Glomerular visceral epithelial cell (primary cell): ENCODE measurements around the gene SGSH.
A peak's percentile ranks its signal among the peaks of the same experiment; 100 is the strongest.

Source experiments
- DNase-seq: peaks from one replicate; pipeline ENCODE4 v3.0.0-alpha.2; 2016; ENCODE audit errors: extremely low spot score

SGSH gene

GRCh38 chr17:80183581-80184422 is 36.3 kb downstream of the SGSH start:
- no peak for DNase-seq

- DNase-seq, result no peak
Measured at GRCh38 chr17:80182845-80183223, 37.3 kb downstream of the SGSH start.

DNA sequence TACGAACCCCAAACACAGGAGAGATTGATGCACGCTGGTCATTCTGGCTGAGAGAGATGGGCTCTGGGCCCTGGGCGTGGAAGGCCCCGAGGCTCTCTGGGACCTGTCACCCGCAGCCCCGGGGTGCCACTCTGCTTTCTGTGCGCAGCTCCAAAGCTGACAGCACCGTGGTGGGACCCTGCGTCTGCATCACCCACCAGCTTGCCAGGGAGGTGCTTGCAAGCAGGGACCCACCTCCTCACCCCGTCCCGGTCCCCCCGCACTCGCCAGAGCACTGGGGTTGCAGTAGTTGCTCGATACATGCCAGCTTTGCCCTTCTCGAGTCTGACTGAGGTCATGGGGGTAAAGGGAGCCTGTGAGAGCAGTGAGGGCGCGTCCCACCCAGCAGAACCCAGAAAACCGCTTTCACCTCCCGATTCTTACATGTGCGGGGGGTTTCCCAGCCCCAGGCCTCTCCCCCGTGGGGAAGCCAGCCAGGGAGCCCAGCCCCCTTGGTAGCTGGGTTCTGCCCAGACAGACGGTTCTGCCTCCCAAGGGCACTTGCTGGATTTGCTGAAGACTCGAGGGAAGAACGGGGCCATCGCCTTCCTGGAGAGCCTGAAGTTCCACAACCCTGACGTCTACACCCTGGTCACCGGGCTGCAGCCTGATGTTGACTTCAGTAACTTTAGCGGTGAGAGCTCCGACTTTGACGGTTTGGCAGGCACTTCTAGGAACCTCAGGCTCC is 37.9 kb downstream of the SGSH start:
- DNase-seq, result no peak

DNA sequence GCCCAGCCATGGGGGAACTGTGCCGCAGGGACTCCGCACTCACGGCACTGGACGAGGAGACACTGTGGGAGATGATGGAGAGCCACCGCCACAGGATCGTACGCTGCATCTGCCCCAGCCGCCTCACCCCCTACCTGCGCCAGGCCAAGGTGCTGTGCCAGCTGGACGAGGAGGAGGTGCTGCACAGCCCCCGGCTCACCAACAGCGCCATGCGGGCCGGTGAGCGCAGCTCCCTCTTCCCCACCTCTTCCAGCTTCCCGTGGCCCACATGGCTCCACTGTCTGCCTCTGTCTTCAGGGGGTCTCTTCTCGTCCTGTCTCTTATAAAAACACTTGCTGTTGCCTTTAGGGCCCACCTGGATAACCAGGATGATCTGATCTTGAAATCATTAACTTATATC is 38.7 kb downstream of the SGSH start:
- DNase-seq, result no peak

DNA sequence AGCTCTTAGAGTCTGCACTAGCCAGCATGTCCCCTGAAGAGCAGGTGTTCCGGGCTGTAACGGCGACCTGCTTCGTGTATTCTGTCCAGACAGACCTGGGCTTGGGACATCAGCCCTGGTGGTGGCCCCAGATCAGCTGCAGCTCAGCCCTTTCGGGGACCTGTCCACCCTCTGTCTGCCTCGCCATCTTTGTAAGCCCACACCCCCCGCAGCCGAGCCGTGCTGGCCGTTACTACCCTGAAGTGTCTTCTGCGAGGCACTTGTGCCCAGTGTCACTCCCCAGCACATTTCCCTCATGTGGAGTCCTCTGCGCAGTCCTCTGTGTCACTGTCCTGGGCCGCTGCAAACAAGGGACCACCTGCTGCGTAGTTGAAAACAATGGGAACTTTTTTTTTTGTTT is 39.9 kb downstream of the SGSH start:
- no peak for DNase-seq

DNA sequence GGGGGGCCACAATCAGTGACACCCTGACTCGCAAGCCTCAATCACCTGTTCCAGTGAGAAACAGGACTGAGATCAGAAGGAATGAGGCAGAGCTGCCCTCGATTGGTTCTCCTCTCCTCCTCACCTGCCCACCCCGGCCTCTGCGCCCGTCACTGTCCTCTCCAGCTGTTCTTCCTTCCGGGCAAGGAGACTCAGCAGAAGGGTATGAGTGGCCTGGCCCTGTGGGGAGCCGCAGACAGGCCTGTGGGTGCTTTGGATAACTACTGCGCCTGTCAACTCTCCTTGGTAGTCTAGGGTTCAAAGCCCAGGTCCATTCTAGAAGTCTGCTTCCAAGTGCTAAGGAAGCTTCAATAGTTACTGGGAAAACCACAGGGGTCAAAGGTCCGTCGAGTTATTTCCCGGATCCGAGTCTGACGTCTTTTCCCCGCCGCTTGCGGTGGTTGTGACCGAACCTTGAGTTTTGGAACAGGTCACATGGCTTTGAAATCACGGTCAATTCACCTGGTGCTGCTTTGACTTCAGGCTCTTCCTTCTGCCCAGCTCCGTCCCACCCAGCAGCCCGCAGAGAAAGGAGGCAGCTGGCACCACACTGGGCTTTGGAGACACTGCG is 42.0 kb downstream of the SGSH start:
- DNase-seq, result no peak

GRCh38 chr17:80176757-80177156 is 43.4 kb downstream of the SGSH start:
- no peak for DNase-seq

DNA sequence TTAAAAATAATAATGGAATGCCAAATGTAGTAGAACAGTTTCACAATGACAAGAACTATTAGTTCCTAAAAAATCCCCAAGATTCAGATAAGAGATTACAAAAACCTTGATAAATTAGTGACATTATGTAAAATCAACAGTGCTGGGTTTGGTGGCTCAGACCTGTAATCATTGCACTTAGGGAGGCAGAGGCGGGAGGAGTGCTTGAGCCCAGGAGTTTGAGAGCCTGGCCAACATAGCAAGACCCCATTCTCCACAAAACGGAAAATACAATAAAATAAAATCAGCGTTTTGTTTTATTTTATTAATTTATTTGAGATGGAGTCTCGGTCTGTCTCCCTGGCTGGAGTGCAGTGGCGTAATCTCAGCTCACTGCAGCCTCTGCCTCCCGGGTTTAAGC is 46.2 kb downstream of the SGSH start:
- DNase-seq, result no peak

DNA sequence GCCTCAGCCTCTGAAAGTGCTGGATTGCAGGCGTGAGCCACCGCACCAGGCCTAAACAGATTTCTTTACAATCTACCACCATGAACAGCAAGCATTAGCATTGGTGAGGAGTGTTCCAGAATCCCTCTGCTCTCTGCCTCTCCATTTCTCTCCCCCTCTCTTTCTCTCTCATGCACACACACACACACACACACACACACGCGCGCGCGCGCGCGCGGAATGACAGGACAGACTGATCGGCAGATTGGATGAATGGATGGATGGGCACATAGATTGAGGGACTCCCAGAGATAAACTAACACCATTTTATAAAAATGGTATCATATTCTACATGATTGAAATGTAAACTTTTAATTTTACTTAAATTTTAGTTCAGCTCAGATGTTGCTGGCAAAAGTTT is 47.0 kb downstream of the SGSH start:
- DNase-seq, result no peak

DNA sequence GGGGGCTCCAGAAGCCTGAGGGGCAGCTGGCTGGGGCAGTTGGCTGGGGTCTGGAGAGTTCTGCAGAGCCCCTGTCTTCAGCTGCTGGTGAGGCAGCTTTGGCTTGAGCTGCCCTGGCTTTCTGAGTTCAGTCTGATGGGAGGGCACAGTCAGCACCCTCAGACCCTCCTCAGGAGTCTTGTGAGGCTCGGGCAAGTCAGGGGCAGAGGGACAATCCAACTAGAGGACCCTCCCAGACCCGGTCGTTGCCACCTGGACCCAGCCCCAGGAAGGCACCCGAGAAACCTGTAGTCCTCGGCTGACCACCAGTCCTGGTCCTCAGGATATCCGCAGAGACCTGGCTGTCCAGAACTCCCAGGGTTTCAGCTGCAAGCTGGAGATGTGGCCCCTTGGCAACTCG is 48.5 kb downstream of the SGSH start:
- no peak for DNase-seq

DNA sequence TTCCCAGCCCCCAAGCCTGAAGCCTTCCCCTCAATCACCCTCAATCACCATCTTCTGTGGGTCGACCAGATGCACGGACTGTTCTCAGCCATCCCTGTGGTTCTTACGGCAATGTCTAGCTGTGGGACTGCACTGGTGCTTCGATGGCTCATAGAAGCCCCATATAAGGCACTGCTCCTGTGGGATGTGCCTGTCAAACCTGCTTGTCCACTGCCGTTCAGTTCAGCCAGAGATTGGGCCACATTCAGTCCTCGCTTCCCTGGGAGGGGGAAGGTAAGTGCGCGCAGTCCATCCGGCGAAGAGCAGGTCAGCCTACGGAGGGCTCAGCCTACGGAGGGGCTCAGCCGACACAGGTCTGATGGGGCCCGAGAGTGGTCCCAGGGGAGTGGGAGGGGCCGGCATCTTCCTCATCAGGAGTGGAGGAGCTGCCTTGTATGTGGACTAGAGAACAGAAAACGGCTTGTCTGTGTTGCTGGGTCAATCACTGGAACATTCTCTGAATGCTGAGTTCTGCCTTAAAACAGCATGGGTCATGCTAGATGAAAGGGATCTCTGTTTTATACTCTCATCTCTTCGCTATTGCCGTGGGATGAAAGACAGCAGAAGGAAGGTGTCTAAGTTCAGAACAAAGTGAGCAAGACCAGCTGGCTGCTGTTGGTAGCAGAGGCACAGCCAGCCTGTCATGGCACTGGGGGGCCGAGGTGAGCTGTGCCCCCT is 50.2 kb downstream of the SGSH start, which contains the start of gene CARD14:
Gene CARD14, plus strand, starts transcription at position 247 of the 717 bp plus-strand sequence. CDS start 11,409 bp downstream, outside the sequence.
- no peak for DNase-seq

- no peak for DNase-seq
Measured at GRCh38 chr17:80169107-80169506, 51.0 kb downstream of the SGSH start.

DNA sequence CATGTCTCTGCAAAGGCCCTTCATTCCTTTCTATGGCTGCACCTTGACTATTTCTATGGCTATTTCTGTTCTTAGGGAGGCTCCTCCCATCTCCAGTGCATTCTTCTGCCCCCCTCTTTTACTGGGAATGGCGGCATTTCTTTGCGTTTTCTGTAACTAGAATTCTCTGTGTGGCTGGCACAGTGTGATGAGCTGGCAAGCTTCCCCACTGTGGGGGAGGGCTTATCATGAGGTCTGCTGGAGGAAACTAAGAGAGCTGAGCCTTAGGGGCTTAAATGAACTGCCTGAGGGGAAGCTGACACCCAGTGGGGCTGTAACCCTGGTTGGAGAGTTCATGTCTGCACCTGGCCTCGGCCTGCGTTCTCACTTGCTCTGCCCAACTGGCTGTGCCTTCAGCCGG is 51.8 kb downstream of the SGSH start:
- DNase-seq, result peak; percentile 9

- no peak for DNase-seq
Measured at GRCh38 chr17:80166446-80166845, 53.7 kb downstream of the SGSH start.

DNA sequence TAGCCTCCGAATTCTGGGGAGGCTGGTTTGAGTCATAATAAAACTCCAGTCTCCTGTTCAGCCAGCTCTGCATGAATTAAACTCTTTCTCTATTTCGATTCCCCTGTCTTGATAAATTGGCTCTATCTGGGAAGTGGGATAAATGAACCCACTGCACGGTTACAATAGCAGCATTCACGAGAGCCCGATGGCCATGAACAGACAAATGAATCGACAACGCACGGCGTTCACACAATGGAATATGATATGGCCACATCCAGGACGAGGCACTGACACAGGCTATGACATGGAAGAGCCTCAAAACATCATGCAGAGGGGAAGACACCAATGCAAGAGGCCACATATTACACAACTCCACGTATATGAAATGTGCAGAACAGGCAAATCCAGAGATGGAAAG is 55.9 kb downstream of the SGSH start:
- DNase-seq, result no peak

GRCh38 chr17:80163336-80163735 is 56.8 kb downstream of the SGSH start:
- no peak for DNase-seq

- DNase-seq, result no peak
Measured at GRCh38 chr17:80160536-80160935, 59.6 kb downstream of the SGSH start.
